ENCODE results near the gene EEFSEC.

The EEFSEC gene

GRCh38 chr3:128366652-128367051 is 213.4 kb downstream of the EEFSEC start:
- Histone ChIP-seq H3K36me3 (ENCODE audit: control insufficient read depth, insufficient read depth, low read length) (no peaks in the 10 kb centered on the region), H3K4me3 (ENCODE audit: low read length) (no peak overlapping the region), H3K4me1 (ENCODE audit: control insufficient read depth, insufficient read depth, low read length) (no peaks in the 10 kb centered on the region), H3K27me3 (ENCODE audit: control insufficient read depth, insufficient read depth, low read length) (no peaks in the 10 kb centered on the region), H3K9me3 (ENCODE audit: control insufficient read depth, low read length) (no peaks in the 10 kb centered on the region), H3K9ac (ENCODE audit: low read length) (no peak overlapping the region)

- no peaks in the 10 kb centered on the region for H3K9me3 ChIP-seq (ENCODE audit: control insufficient read depth, low read length)
- no peak overlapping the region for H3K4me3 ChIP-seq (ENCODE audit: low read length)
- H3K9ac ChIP-seq (ENCODE audit: low read length) = no peak overlapping the region
- peaks cover 2% of the 10 kb centered on the region for H3K36me3 ChIP-seq (ENCODE audit: control insufficient read depth, insufficient read depth, low read length)
- no peaks in the 10 kb centered on the region for H3K27me3 ChIP-seq (ENCODE audit: control insufficient read depth, insufficient read depth, low read length)
- no peaks in the 10 kb centered on the region for H3K4me1 ChIP-seq (ENCODE audit: control insufficient read depth, insufficient read depth, low read length)
These were observed 213.9 kb downstream of the EEFSEC start for GRCh38 chr3:128367221-128367620.

GRCh38 chr3:128367761-128368160 is 214.5 kb downstream of the EEFSEC start:
- no peaks in the 10 kb centered on the region for H3K27me3 ChIP-seq (ENCODE audit: control insufficient read depth, insufficient read depth, low read length)
- no peak overlapping the region for H3K4me3 ChIP-seq (ENCODE audit: low read length)
- H3K4me1 ChIP-seq (ENCODE audit: control insufficient read depth, insufficient read depth, low read length) = no peaks in the 10 kb centered on the region
- peaks cover 4% of the 10 kb centered on the region for H3K36me3 ChIP-seq (ENCODE audit: control insufficient read depth, insufficient read depth, low read length)
- no peak overlapping the region for H3K9ac ChIP-seq (ENCODE audit: low read length)
- no peaks in the 10 kb centered on the region for H3K9me3 ChIP-seq (ENCODE audit: control insufficient read depth, low read length)

- no peaks in the 10 kb centered on the region for H3K27me3 ChIP-seq (ENCODE audit: control insufficient read depth, insufficient read depth, low read length)
These were observed 215.3 kb downstream of the EEFSEC start for GRCh38 chr3:128368626-128369025.

GRCh38 chr3:128369121-128369703 is 215.9 kb downstream of the EEFSEC start:
- no peaks in the 10 kb centered on the region for H3K27me3 ChIP-seq (ENCODE audit: control insufficient read depth, insufficient read depth, low read length)
- H3K4me3 ChIP-seq (ENCODE audit: low read length) = no peak overlapping the region
- H3K4me1 ChIP-seq (ENCODE audit: control insufficient read depth, insufficient read depth, low read length) = no peaks in the 10 kb centered on the region
- peaks cover 4% of the 10 kb centered on the region for H3K36me3 ChIP-seq (ENCODE audit: control insufficient read depth, insufficient read depth, low read length)
- H3K9ac ChIP-seq (ENCODE audit: low read length) = no peak overlapping the region
- no peaks in the 10 kb centered on the region for H3K9me3 ChIP-seq (ENCODE audit: control insufficient read depth, low read length)

More at GRCh38 chr3:128368626-128369025, 215.3 kb downstream of the EEFSEC start:
- H3K9me3 ChIP-seq (ENCODE audit: control insufficient read depth, low read length) = no peaks in the 10 kb centered on the region
- H3K36me3 ChIP-seq (ENCODE audit: control insufficient read depth, insufficient read depth, low read length) = peaks cover 4% of the 10 kb centered on the region
- no peak overlapping the region for H3K9ac ChIP-seq (ENCODE audit: low read length)
- H3K4me1 ChIP-seq (ENCODE audit: control insufficient read depth, insufficient read depth, low read length) = no peaks in the 10 kb centered on the region
- no peak overlapping the region for H3K4me3 ChIP-seq (ENCODE audit: low read length)

GRCh38 chr3:128369881-128370642 is 216.8 kb downstream of the EEFSEC start:
- Histone ChIP-seq H3K4me3 (ENCODE audit: low read length) (no peak overlapping the region), H3K4me1 (ENCODE audit: control insufficient read depth, insufficient read depth, low read length) (no peaks in the 10 kb centered on the region), H3K9me3 (ENCODE audit: control insufficient read depth, low read length) (no peaks in the 10 kb centered on the region), H3K27me3 (ENCODE audit: control insufficient read depth, insufficient read depth, low read length) (no peaks in the 10 kb centered on the region), H3K36me3 (ENCODE audit: control insufficient read depth, insufficient read depth, low read length) (peaks cover 4% of the 10 kb centered on the region), H3K9ac (ENCODE audit: low read length) (no peak overlapping the region)

- Histone ChIP-seq H3K4me3 (ENCODE audit: low read length) (no peak overlapping the region), H3K9ac (ENCODE audit: low read length) (no peak overlapping the region), H3K4me1 (ENCODE audit: control insufficient read depth, insufficient read depth, low read length) (no peaks in the 10 kb centered on the region), H3K36me3 (ENCODE audit: control insufficient read depth, insufficient read depth, low read length) (peaks cover 4% of the 10 kb centered on the region), H3K9me3 (ENCODE audit: control insufficient read depth, low read length) (no peaks in the 10 kb centered on the region), H3K27me3 (ENCODE audit: control insufficient read depth, insufficient read depth, low read length) (no peaks in the 10 kb centered on the region)
These were observed 219.0 kb downstream of the EEFSEC start for GRCh38 chr3:128372281-128372680.

GRCh38 chr3:128372707-128373533 is 219.6 kb downstream of the EEFSEC start:
- H3K36me3 ChIP-seq (ENCODE audit: control insufficient read depth, insufficient read depth, low read length) = peaks cover 4% of the 10 kb centered on the region
- no peaks in the 10 kb centered on the region for H3K9me3 ChIP-seq (ENCODE audit: control insufficient read depth, low read length)
- H3K9ac ChIP-seq (ENCODE audit: low read length) = no peak overlapping the region
- no peak overlapping the region for H3K4me3 ChIP-seq (ENCODE audit: low read length)
- no peaks in the 10 kb centered on the region for H3K27me3 ChIP-seq (ENCODE audit: control insufficient read depth, insufficient read depth, low read length)
- H3K4me1 ChIP-seq (ENCODE audit: control insufficient read depth, insufficient read depth, low read length) = no peaks in the 10 kb centered on the region

DNA sequence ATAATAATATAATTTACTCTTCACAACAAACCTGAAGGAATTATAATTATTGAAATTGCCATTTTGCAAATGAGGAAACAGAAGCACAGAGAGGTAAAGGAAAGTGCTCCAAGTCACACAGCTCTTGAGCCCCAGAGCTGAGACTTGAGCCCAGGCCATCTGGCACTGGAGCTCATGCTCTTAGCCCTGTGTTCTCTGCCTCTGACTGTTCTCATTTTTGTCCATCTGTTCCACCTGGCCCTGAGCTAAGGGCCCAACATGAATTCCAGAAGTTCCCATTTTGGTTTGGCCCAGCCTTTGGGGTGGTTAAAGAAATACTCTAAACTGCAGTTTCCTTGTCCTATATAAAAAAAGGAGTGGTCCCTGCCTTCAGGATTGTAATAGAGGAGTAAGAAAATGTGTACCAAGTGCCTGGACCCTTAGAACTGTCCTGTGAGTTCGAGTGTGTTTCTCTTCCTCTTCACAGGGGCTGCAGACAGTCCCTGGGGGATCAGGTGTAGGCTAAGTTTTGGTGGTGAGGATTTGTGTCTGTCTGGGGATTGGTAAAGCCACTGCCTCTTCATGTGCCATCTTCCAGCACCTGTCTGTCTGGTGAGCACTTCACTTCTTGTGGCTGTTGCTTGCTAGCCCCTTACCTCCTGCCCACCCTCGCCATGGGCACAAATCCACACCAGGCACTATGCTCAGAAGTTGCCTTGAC is 221.6 kb downstream of the EEFSEC start:
- H3K9me3 ChIP-seq (ENCODE audit: control insufficient read depth, low read length) = no peaks in the 10 kb centered on the region
- H3K36me3 ChIP-seq (ENCODE audit: control insufficient read depth, insufficient read depth, low read length) = peaks cover 4% of the 10 kb centered on the region
- no peak overlapping the region for H3K9ac ChIP-seq (ENCODE audit: low read length)
- no peaks in the 10 kb centered on the region for H3K27me3 ChIP-seq (ENCODE audit: control insufficient read depth, insufficient read depth, low read length)
- H3K4me3 ChIP-seq (ENCODE audit: low read length) = no peak overlapping the region
- peaks cover 4% of the 10 kb centered on the region for H3K4me1 ChIP-seq (ENCODE audit: control insufficient read depth, insufficient read depth, low read length)

DNA sequence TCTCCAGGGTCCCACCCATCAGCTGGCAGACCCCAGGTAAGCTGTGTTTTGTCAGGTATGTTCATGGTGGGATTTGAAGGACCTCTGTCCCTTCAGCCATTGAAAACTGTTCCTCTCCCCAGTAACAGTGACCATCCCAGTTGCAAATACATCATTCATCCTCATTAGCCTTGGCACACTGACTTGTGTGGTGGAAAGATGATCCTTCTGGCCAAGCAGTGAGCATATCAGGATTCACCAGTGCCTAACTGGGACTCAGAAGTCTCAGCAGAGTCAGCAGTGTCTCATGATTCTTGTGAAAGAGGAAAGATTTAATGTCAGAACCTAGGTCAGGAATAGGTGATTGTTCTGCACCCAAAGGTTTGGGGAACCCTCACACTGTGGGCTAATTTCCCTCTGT is 223.2 kb downstream of the EEFSEC start:
- H3K4me1 ChIP-seq (ENCODE audit: control insufficient read depth, insufficient read depth, low read length) = peaks cover 4% of the 10 kb centered on the region
- H3K27me3 ChIP-seq (ENCODE audit: control insufficient read depth, insufficient read depth, low read length) = no peaks in the 10 kb centered on the region
- H3K36me3 ChIP-seq (ENCODE audit: control insufficient read depth, insufficient read depth, low read length) = peaks cover 4% of the 10 kb centered on the region
- H3K9ac ChIP-seq (ENCODE audit: low read length) = no peak overlapping the region
- H3K4me3 ChIP-seq (ENCODE audit: low read length) = no peak overlapping the region
- no peaks in the 10 kb centered on the region for H3K9me3 ChIP-seq (ENCODE audit: control insufficient read depth, low read length)

DNA sequence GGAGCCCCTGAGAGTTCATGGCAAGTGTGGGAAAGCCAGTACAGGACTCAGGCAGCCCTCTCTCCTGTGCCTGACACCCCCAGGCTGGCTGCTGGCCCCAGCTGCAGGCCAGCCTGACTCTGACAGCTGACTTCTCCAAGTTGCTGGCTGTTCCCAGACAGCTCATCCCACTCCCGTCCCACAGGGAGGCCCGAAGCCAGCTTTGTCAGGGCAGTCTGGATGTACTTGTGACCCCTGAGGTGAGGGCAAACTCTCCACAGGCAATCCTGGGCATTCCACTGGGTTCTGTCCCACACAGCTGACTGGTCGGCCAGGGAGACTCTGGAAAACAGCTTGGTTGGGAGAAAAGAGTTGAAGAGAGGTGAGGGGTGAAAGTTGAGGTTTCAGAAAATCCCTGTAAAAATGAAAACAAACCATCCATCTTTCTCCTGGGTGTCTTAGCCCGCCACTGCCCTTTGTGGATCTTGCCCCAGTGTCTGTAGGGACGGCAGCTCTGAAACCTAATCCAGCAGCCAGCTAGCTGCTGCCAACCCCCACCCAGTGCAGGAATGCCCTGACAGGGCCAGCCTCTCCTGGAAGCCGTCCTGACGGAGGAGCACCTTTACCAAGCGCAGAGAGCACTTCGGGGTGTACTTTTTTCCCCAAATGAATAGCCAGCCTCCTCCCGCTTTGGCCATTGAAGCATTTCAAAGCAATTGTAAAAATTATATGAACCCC is 225.5 kb downstream of the EEFSEC start:
- H3K36me3 ChIP-seq (ENCODE audit: control insufficient read depth, insufficient read depth, low read length) = no peaks in the 10 kb centered on the region
- no peak overlapping the region for H3K9ac ChIP-seq (ENCODE audit: low read length)
- H3K27me3 ChIP-seq (ENCODE audit: control insufficient read depth, insufficient read depth, low read length) = no peaks in the 10 kb centered on the region
- H3K4me1 ChIP-seq (ENCODE audit: control insufficient read depth, insufficient read depth, low read length) = peaks cover 13% of the 10 kb centered on the region
- no peak overlapping the region for H3K4me3 ChIP-seq (ENCODE audit: low read length)
- H3K9me3 ChIP-seq (ENCODE audit: control insufficient read depth, low read length) = no peaks in the 10 kb centered on the region

Measured in mucosa of stomach (tissue), 1 donor.